Measurements from ENCODE around the gene TMEM196.

DNA sequence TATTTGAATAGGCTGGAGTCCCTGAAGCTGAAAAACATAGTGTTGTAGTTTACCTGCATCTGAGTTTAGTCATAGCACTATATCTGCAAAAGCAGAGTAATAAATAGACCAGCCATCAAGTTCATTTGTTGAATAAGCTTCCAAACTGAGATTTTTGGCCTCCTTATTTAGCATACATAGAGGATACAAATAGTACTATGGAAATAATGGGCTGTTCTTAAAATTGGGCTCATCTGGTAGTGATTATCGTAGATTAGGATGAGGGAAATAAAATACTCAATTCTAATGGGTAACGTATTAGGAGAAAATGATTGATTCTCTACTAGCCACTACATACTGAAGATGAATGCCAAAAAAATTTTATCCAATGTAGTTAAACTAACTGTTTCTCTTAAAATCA is 41.4 kb upstream of the TMEM196 start:
- TF ChIP-seq, protein P1, sequence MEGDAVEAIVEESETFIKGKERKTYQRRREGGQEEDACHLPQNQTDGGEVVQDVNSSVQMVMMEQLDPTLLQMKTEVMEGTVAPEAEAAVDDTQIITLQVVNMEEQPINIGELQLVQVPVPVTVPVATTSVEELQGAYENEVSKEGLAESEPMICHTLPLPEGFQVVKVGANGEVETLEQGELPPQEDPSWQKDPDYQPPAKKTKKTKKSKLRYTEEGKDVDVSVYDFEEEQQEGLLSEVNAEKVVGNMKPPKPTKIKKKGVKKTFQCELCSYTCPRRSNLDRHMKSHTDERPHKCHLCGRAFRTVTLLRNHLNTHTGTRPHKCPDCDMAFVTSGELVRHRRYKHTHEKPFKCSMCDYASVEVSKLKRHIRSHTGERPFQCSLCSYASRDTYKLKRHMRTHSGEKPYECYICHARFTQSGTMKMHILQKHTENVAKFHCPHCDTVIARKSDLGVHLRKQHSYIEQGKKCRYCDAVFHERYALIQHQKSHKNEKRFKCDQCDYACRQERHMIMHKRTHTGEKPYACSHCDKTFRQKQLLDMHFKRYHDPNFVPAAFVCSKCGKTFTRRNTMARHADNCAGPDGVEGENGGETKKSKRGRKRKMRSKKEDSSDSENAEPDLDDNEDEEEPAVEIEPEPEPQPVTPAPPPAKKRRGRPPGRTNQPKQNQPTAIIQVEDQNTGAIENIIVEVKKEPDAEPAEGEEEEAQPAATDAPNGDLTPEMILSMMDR (IDR thresholded peaks at IDR 0.05; ENCODE audit: extremely low read depth in 1 of 2, insufficient read depth in 1 of 2, low read depth in 1 of 2, low read length in 2 of 2), result no peak
- TF ChIP-seq FOS (IDR thresholded peaks at IDR 0.05; ENCODE audit: borderline replicate concordance, insufficient read depth, low read length), result no peak
- no peak for TF ChIP-seq POLR2AphosphoS5 (IDR thresholded peaks at IDR 0.05; ENCODE audit: insufficient read depth, low read depth, low read length)
- TF ChIP-seq, protein P2, sequence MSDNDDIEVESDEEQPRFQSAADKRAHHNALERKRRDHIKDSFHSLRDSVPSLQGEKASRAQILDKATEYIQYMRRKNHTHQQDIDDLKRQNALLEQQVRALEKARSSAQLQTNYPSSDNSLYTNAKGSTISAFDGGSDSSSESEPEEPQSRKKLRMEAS (IDR thresholded peaks at IDR 0.05; ENCODE audit: insufficient read depth, insufficient read length), result no peak
- no peak for TF ChIP-seq EZH2 (IDR thresholded peaks at IDR 0.05; ENCODE audit: borderline replicate concordance, low read depth, low read length, severe bottlenecking)
